ENCODE results near the gene PTPRD.

Gene PTPRD

GRCh38 chr9:8876303-8876702 is 1736.5 kb downstream of the PTPRD start:
- WGBS (ENCODE audit: extremely low coverage, insufficient coverage, insufficient read length): no CpG with 5 or more reads among the region's 2 CpGs

GRCh38 chr9:8874482-8874881 is 1738.3 kb downstream of the PTPRD start:
- H3K36me3 ChIP-seq (ENCODE audit: control insufficient read depth in 1 of 2, insufficient read depth in 2 of 2, low read length in 2 of 2): no peaks in the 10 kb centered on the region
- H2BK5ac ChIP-seq (ENCODE audit: low read depth, low read length, poor library complexity): no peak overlapping the region
- H4K91ac ChIP-seq (ENCODE audit: low read depth, low read length): no peak overlapping the region
- no peak overlapping the region for H3K4me2 ChIP-seq (ENCODE audit: low read length)
- no peaks in the 10 kb centered on the region for H3K4me1 ChIP-seq (ENCODE audit: control insufficient read depth in 1 of 2, insufficient read depth in 2 of 2, low read length in 2 of 2)
- no peak overlapping the region for H2BK120ac ChIP-seq (ENCODE audit: insufficient read depth, low read length, poor library complexity)
- no peak overlapping the region for H3K23ac ChIP-seq (ENCODE audit: low read length)
- no peak overlapping the region for H4K8ac ChIP-seq (ENCODE audit: low read depth, low read length)
- no peak overlapping the region for H3K4ac ChIP-seq (ENCODE audit: low read depth, low read length)
- no peak overlapping the region for H2BK12ac ChIP-seq (ENCODE audit: low read length)
- no peak overlapping the region for H2AFZ ChIP-seq (ENCODE audit: insufficient read depth, low read length, poor library complexity)
- H3K9ac ChIP-seq (ENCODE audit: low read length): no peak overlapping the region
- no peaks in the 10 kb centered on the region for H3K79me2 ChIP-seq (ENCODE audit: control insufficient read depth, insufficient read depth, low read length, poor library complexity)
- H3K27ac ChIP-seq (ENCODE audit: low read depth, low read length): no peak overlapping the region
- no CpG with 5 or more reads among the region's 1 CpG for WGBS (ENCODE audit: extremely low coverage, insufficient coverage, insufficient read length)
- no peak overlapping the region for H3K18ac ChIP-seq (ENCODE audit: low read length)
- no peak overlapping the region for H4K12ac ChIP-seq (ENCODE audit: low read depth, low read length)
- H3K14ac ChIP-seq (ENCODE audit: low read length): no peak overlapping the region
- H3K79me1 ChIP-seq (ENCODE audit: low read length): no peaks in the 10 kb centered on the region
- H3K9me3 ChIP-seq (ENCODE audit: insufficient read depth, low read depth, low read length): no peaks in the 10 kb centered on the region
- no peak for DNase-seq
- H3K4me3 ChIP-seq (ENCODE audit: low read depth, low read length): no peak overlapping the region
- no peaks in the 10 kb centered on the region for H3K27me3 ChIP-seq (ENCODE audit: insufficient read depth, low read length)
- H2AK5ac ChIP-seq (ENCODE audit: low read length): no peak overlapping the region

More at GRCh38 chr9:8876303-8876702, 1736.5 kb downstream of the PTPRD start:
- H3K27me3 ChIP-seq (ENCODE audit: insufficient read depth, low read length): no peaks in the 10 kb centered on the region
- H3K14ac ChIP-seq (ENCODE audit: low read length): no peak overlapping the region
- H3K18ac ChIP-seq (ENCODE audit: low read length): no peak overlapping the region
- no peak overlapping the region for H2BK5ac ChIP-seq (ENCODE audit: low read depth, low read length, poor library complexity)
- H2BK12ac ChIP-seq (ENCODE audit: low read length): no peak overlapping the region
- H3K27ac ChIP-seq (ENCODE audit: low read depth, low read length): no peak overlapping the region
- H4K8ac ChIP-seq (ENCODE audit: low read depth, low read length): no peak overlapping the region
- no peak for DNase-seq
- no peak overlapping the region for H2AK5ac ChIP-seq (ENCODE audit: low read length)
- no peak overlapping the region for H3K23ac ChIP-seq (ENCODE audit: low read length)
- no peak overlapping the region for H4K12ac ChIP-seq (ENCODE audit: low read depth, low read length)
- no peaks in the 10 kb centered on the region for H3K9me3 ChIP-seq (ENCODE audit: insufficient read depth, low read depth, low read length)
- no peaks in the 10 kb centered on the region for H3K79me2 ChIP-seq (ENCODE audit: control insufficient read depth, insufficient read depth, low read length, poor library complexity)
- H3K4me2 ChIP-seq (ENCODE audit: low read length): no peak overlapping the region
- no peaks in the 10 kb centered on the region for H3K36me3 ChIP-seq (ENCODE audit: control insufficient read depth in 1 of 2, insufficient read depth in 2 of 2, low read length in 2 of 2)
- H3K9ac ChIP-seq (ENCODE audit: low read length): no peak overlapping the region
- no peak overlapping the region for H4K91ac ChIP-seq (ENCODE audit: low read depth, low read length)
- no peak overlapping the region for H2BK120ac ChIP-seq (ENCODE audit: insufficient read depth, low read length, poor library complexity)
- H3K4ac ChIP-seq (ENCODE audit: low read depth, low read length): no peak overlapping the region
- no peak overlapping the region for H3K4me3 ChIP-seq (ENCODE audit: low read depth, low read length)
- no peaks in the 10 kb centered on the region for H3K79me1 ChIP-seq (ENCODE audit: low read length)
- no peak overlapping the region for H2AFZ ChIP-seq (ENCODE audit: insufficient read depth, low read length, poor library complexity)
- no peaks in the 10 kb centered on the region for H3K4me1 ChIP-seq (ENCODE audit: control insufficient read depth in 1 of 2, insufficient read depth in 2 of 2, low read length in 2 of 2)

GRCh38 chr9:8872802-8873201 is 1740.0 kb downstream of the PTPRD start:
- no peaks in the 10 kb centered on the region for H3K36me3 ChIP-seq (ENCODE audit: control insufficient read depth in 1 of 2, insufficient read depth in 2 of 2, low read length in 2 of 2)
- no peak overlapping the region for H3K4me2 ChIP-seq (ENCODE audit: low read length)
- no peak overlapping the region for H2AK5ac ChIP-seq (ENCODE audit: low read length)
- no peak overlapping the region for H4K12ac ChIP-seq (ENCODE audit: low read depth, low read length)
- H3K79me1 ChIP-seq (ENCODE audit: low read length): no peaks in the 10 kb centered on the region
- no peak overlapping the region for H3K27ac ChIP-seq (ENCODE audit: low read depth, low read length)
- no peak overlapping the region for H2BK5ac ChIP-seq (ENCODE audit: low read depth, low read length, poor library complexity)
- no peak overlapping the region for H2BK12ac ChIP-seq (ENCODE audit: low read length)
- H3K18ac ChIP-seq (ENCODE audit: low read length): no peak overlapping the region
- H3K23ac ChIP-seq (ENCODE audit: low read length): no peak overlapping the region
- no peak for DNase-seq
- no peaks in the 10 kb centered on the region for H3K4me1 ChIP-seq (ENCODE audit: control insufficient read depth in 1 of 2, insufficient read depth in 2 of 2, low read length in 2 of 2)
- H3K79me2 ChIP-seq (ENCODE audit: control insufficient read depth, insufficient read depth, low read length, poor library complexity): no peaks in the 10 kb centered on the region
- no peak overlapping the region for H3K14ac ChIP-seq (ENCODE audit: low read length)
- H2AFZ ChIP-seq (ENCODE audit: insufficient read depth, low read length, poor library complexity): no peak overlapping the region
- no peaks in the 10 kb centered on the region for H3K27me3 ChIP-seq (ENCODE audit: insufficient read depth, low read length)
- no peak overlapping the region for H2BK120ac ChIP-seq (ENCODE audit: insufficient read depth, low read length, poor library complexity)
- no peaks in the 10 kb centered on the region for H3K9me3 ChIP-seq (ENCODE audit: insufficient read depth, low read depth, low read length)
- WGBS (ENCODE audit: extremely low coverage, insufficient coverage, insufficient read length): no CpG with 5 or more reads among the region's 3 CpGs
- no peak overlapping the region for H3K9ac ChIP-seq (ENCODE audit: low read length)
- H4K91ac ChIP-seq (ENCODE audit: low read depth, low read length): no peak overlapping the region
- H4K8ac ChIP-seq (ENCODE audit: low read depth, low read length): no peak overlapping the region
- H3K4ac ChIP-seq (ENCODE audit: low read depth, low read length): no peak overlapping the region
- H3K4me3 ChIP-seq (ENCODE audit: low read depth, low read length): no peak overlapping the region

- Histone ChIP-seq H3K27me3 (ENCODE audit: insufficient read depth, low read length) (no peaks in the 10 kb centered on the region), H3K36me3 (ENCODE audit: control insufficient read depth in 1 of 2, insufficient read depth in 2 of 2, low read length in 2 of 2) (no peaks in the 10 kb centered on the region), H3K27ac (ENCODE audit: low read depth, low read length) (no peak overlapping the region), H3K4me3 (ENCODE audit: low read depth, low read length) (no peak overlapping the region), H4K91ac (ENCODE audit: low read depth, low read length) (no peak overlapping the region), H2BK12ac (ENCODE audit: low read length) (no peak overlapping the region), H3K4me2 (ENCODE audit: low read length) (no peak overlapping the region), H3K14ac (ENCODE audit: low read length) (no peak overlapping the region), H4K8ac (ENCODE audit: low read depth, low read length) (no peak overlapping the region), H3K4me1 (ENCODE audit: control insufficient read depth in 1 of 2, insufficient read depth in 2 of 2, low read length in 2 of 2) (no peaks in the 10 kb centered on the region), H3K9ac (ENCODE audit: low read length) (no peak overlapping the region), H2AFZ (ENCODE audit: insufficient read depth, low read length, poor library complexity) (no peak overlapping the region), H3K4ac (ENCODE audit: low read depth, low read length) (no peak overlapping the region), H2BK120ac (ENCODE audit: insufficient read depth, low read length, poor library complexity) (no peak overlapping the region), H3K23ac (ENCODE audit: low read length) (no peak overlapping the region), H3K18ac (ENCODE audit: low read length) (no peak overlapping the region), H3K9me3 (ENCODE audit: insufficient read depth, low read depth, low read length) (no peaks in the 10 kb centered on the region), H3K79me2 (ENCODE audit: control insufficient read depth, insufficient read depth, low read length, poor library complexity) (no peaks in the 10 kb centered on the region), H3K79me1 (ENCODE audit: low read length) (no peaks in the 10 kb centered on the region), H2AK5ac (ENCODE audit: low read length) (no peak overlapping the region), H4K12ac (ENCODE audit: low read depth, low read length) (no peak overlapping the region), H2BK5ac (ENCODE audit: low read depth, low read length, poor library complexity) (no peak overlapping the region)
- no CpG with 5 or more reads among the region's 3 CpGs for WGBS (ENCODE audit: extremely low coverage, insufficient coverage, insufficient read length)
- no peak for DNase-seq
These were observed 1740.9 kb downstream of the PTPRD start for GRCh38 chr9:8871796-8872445.
